HL-60 (cell line): ENCODE data around the gene GPR32.
"Not testable (repeated sequence)": the region's sequence is repeated elsewhere in the genome, so short reads cannot be mapped to it uniquely, and the experiment has no call there.

Experiments
- DNase-seq, 2 experiments: peaks; one replicate each; pipeline ENCODE4 v3.0.0-alpha.2; 2010 to 2020; ENCODE audit warnings: low read depth in 1 of 2, low spot score in 1 of 2
- H3K27ac ChIP-seq: fragments of 250-450 bp; sonication (Bioruptor Pico); replicated peaks from 2 replicates; pipeline ENCODE4 v1.5.1; 2020; ENCODE audit warnings: mild to moderate bottlenecking, moderate library complexity
- H3K27me3 ChIP-seq: fragments of 250-450 bp; sonication (Bioruptor Pico); 2 replicates; pipeline ENCODE4 v1.5.1; 2021; ENCODE audit warnings: mild to moderate bottlenecking, moderate library complexity; ENCODE audit not compliant: insufficient read depth, poor library complexity, severe bottlenecking
- H3K4me3 ChIP-seq: replicated peaks from 2 replicates; pipeline ENCODE4 v1.5.1; 2011; ENCODE audit warnings: mild to moderate bottlenecking, control low read depth, low read length; ENCODE audit not compliant: insufficient read depth
- CTCF ChIP-seq: IDR thresholded peaks from one replicate; pipeline ENCODE4 v1.5.1; 2011; ENCODE audit warnings: low read length, control low read depth, inconsistent platforms; ENCODE audit not compliant: insufficient read depth
- GABPA ChIP-seq: IDR thresholded peaks from 2 replicates; pipeline ENCODE4 v1.6.1; 2012; ENCODE audit warnings: low read depth
- POLR2AphosphoS5 ChIP-seq: IDR thresholded peaks from 2 replicates; pipeline ENCODE4 v1.6.1; 2012; ENCODE audit warnings: low read depth
- REST ChIP-seq: IDR thresholded peaks from 2 replicates; pipeline ENCODE4 v1.6.1; 2012; ENCODE audit warnings: low read depth; ENCODE audit not compliant: insufficient replicate concordance
- SPI1 ChIP-seq: IDR thresholded peaks from 2 replicates; pipeline ENCODE4 v1.6.1; 2012; ENCODE audit warnings: low read depth, mild to moderate bottlenecking, borderline replicate concordance

Gene GPR32

GRCh38 chr19:50770888-50771287, 624 bp downstream of the GPR32 start:
- H3K27ac ChIP-seq: no peak overlapping the region
- no peak overlapping the region for H3K4me3 ChIP-seq
- no peaks in the 10 kb centered on the region for H3K27me3 ChIP-seq
- no peak for TF ChIP-seq CTCF
- TF ChIP-seq POLR2AphosphoS5: no peak
- no peak for TF ChIP-seq REST
- TF ChIP-seq GABPA: no peak
- DNase-seq: no peak

GRCh38 chr19:50772476-50772875, 2.2 kb downstream of the GPR32 start:
- no peak for TF ChIP-seq CTCF
- no peak for TF ChIP-seq POLR2AphosphoS5
- TF ChIP-seq GABPA: no peak
- no peak for TF ChIP-seq REST
- no peak for TF ChIP-seq SPI1
- no peak for DNase-seq
- Histone ChIP-seq H3K27me3 (peaks cover 4% of the 10 kb centered on the region), H3K27ac (no peak overlapping the region), H3K4me3 (no peak overlapping the region)

- H3K4me3 ChIP-seq, H3K27ac ChIP-seq, DNase-seq, H3K27me3 ChIP-seq: not testable (repeated sequence)
Measured at GRCh38 chr19:50772912-50773311, 2.6 kb downstream of the GPR32 start.

GRCh38 chr19:50773454-50773853, 3.2 kb downstream of the GPR32 start:
- not testable (repeated sequence) for H3K27ac ChIP-seq, DNase-seq, H3K4me3 ChIP-seq
- H3K27me3 ChIP-seq: peaks cover 14% of the 10 kb centered on the region

- H3K27me3 ChIP-seq: peaks cover 32% of the 10 kb centered on the region
- no peak for DNase-seq
- TF ChIP-seq CTCF: no peak
- no peak for TF ChIP-seq SPI1
- no peak for TF ChIP-seq GABPA
- TF ChIP-seq POLR2AphosphoS5: no peak
- TF ChIP-seq REST: no peak
Measured at GRCh38 chr19:50776131-50776530, 5.9 kb downstream of the GPR32 start.

More at GRCh38 chr19:50776131-50776530, 5.9 kb downstream of the GPR32 start:
- no peak overlapping the region for H3K27ac ChIP-seq
- H3K4me3 ChIP-seq: no peak overlapping the region
